Large intestine (tissue), 3 donors: ENCODE results near the gene LATS2. TPM values are rescaled to one million over a fixed set of nuclear protein-coding genes. Genes with fewer than 3 reads are reported as not detected.

ENCODE experiments used
- DNase-seq, 2 donors: peaks; one replicate each; pipeline versions ENCODE4 v3.0.0 to v3.0.0-alpha.2; 2013
- H3K27ac ChIP-seq: one replicate; pipeline ENCODE4 v1.5.1; 2013; ENCODE audit warnings: low read length
- H3K27me3 ChIP-seq: 2 replicates; pipeline ENCODE4 v1.6.1; 2013; ENCODE audit warnings: low read length; ENCODE audit not compliant: control insufficient read depth, insufficient read depth
- H3K36me3 ChIP-seq: 2 replicates; pipeline ENCODE4 v1.6.1; 2013; ENCODE audit warnings: low read length; ENCODE audit not compliant: control insufficient read depth, insufficient read depth
- H3K4me1 ChIP-seq: one replicate; pipeline ENCODE4 v1.6.1; 2013; ENCODE audit warnings: low read length; ENCODE audit not compliant: control insufficient read depth, insufficient read depth
- H3K4me3 ChIP-seq: one replicate; pipeline ENCODE4 v1.5.1; 2013; ENCODE audit warnings: low read length
- H3K9me3 ChIP-seq: one replicate; pipeline ENCODE4 v1.6.1; 2013; ENCODE audit warnings: mild to moderate bottlenecking, low read depth, low read length, moderate library complexity; ENCODE audit not compliant: control insufficient read depth
- WGBS: methylation state at CpG from one replicate; pipeline ENCODE4 v1.1.5; 2013; ENCODE audit warnings: low lambda C conversion rate; ENCODE audit not compliant: insufficient coverage; 5-methylcytosine and 5-hydroxymethylcytosine counted together
- polyA plus RNA-seq: library from polyadenylated mRNA; unstranded; fragments of 120-200 nt; gene quantifications from one replicate; pipeline ENCODE4 v1.2.1, GENCODE V29; 2013

LATS2 gene
- polyA plus RNA-seq, 1 donor = 7.4 TPM

GRCh38 chr13:21075379-21076249 is 14.2 kb upstream of the LATS2 start:
- DNase-seq = peak in 1 of 2 donors; percentile 25
- Histone ChIP-seq H3K4me1 (no peaks in the 10 kb centered on the region), H3K27me3 (peaks cover 42% of the 10 kb centered on the region), H3K4me3 (peak overlapping the region; percentile 37), H3K36me3 (no peaks in the 10 kb centered on the region), H3K9me3 (no peaks in the 10 kb centered on the region), H3K27ac (peak overlapping the region; percentile 12)
- WGBS = no CpG with 5 or more reads among the region's 64 CpGs

GRCh38 chr13:21075011-21075378 is 13.6 kb upstream of the LATS2 start:
- H3K9me3 ChIP-seq = no peaks in the 10 kb centered on the region
- peak overlapping the region; percentile 37 for H3K4me3 ChIP-seq
- H3K27me3 ChIP-seq = peaks cover 40% of the 10 kb centered on the region
- no peaks in the 10 kb centered on the region for H3K4me1 ChIP-seq
- WGBS = no CpG with 5 or more reads among the region's 9 CpGs
- no peak overlapping the region for H3K27ac ChIP-seq
- DNase-seq = peak in 1 of 2 donors; percentile 11
- H3K36me3 ChIP-seq = no peaks in the 10 kb centered on the region

GRCh38 chr13:21074546-21074945 is 13.2 kb upstream of the LATS2 start:
- no peaks in the 10 kb centered on the region for H3K9me3 ChIP-seq
- DNase-seq = peak in 1 of 2 donors; percentile 15
- peaks cover 40% of the 10 kb centered on the region for H3K27me3 ChIP-seq
- H3K4me1 ChIP-seq = no peaks in the 10 kb centered on the region
- H3K36me3 ChIP-seq = no peaks in the 10 kb centered on the region
- WGBS = 63% methylated on average over 3 of the region's 10 CpGs
- no peak overlapping the region for H3K27ac ChIP-seq
- no peak overlapping the region for H3K4me3 ChIP-seq

GRCh38 chr13:21071924-21072323 is 10.5 kb upstream of the LATS2 start:
- Histone ChIP-seq H3K27ac (no peak overlapping the region), H3K4me1 (no peaks in the 10 kb centered on the region), H3K4me3 (no peak overlapping the region)

GRCh38 chr13:21071015-21071414 is 9.6 kb upstream of the LATS2 start:
- H3K27me3 ChIP-seq = peaks cover 21% of the 10 kb centered on the region
- H3K4me1 ChIP-seq = no peaks in the 10 kb centered on the region
- 60% methylated on average over 3 of the region's 4 CpGs for WGBS
- no peak overlapping the region for H3K4me3 ChIP-seq
- H3K27ac ChIP-seq = no peak overlapping the region
- no peaks in the 10 kb centered on the region for H3K9me3 ChIP-seq
- H3K36me3 ChIP-seq = no peaks in the 10 kb centered on the region
- DNase-seq = no peak

More at GRCh38 chr13:21071924-21072323, 10.5 kb upstream of the LATS2 start:
- Histone ChIP-seq H3K27me3 (peaks cover 26% of the 10 kb centered on the region), H3K9me3 (no peaks in the 10 kb centered on the region), H3K36me3 (no peaks in the 10 kb centered on the region)
- DNase-seq = no peak

- Histone ChIP-seq H3K27me3 (peaks cover 9% of the 10 kb centered on the region), H3K36me3 (no peaks in the 10 kb centered on the region), H3K9me3 (no peaks in the 10 kb centered on the region), H3K27ac (no peak overlapping the region), H3K4me1 (no peaks in the 10 kb centered on the region), H3K4me3 (no peak overlapping the region)
- 68% methylated on average over 4 of the region's 6 CpGs for WGBS
- DNase-seq = peak in 1 of 2 donors; percentile 25
Measured at GRCh38 chr13:21069561-21070004, 8.2 kb upstream of the LATS2 start.

GRCh38 chr13:21067848-21068247 is 6.5 kb upstream of the LATS2 start:
- Histone ChIP-seq H3K36me3 (no peaks in the 10 kb centered on the region), H3K4me3 (no peak overlapping the region), H3K4me1 (no peaks in the 10 kb centered on the region), H3K9me3 (no peaks in the 10 kb centered on the region), H3K27me3 (peaks cover 12% of the 10 kb centered on the region), H3K27ac (no peak overlapping the region)
- WGBS = no CpG with 5 or more reads among the region's 4 CpGs
- no peak for DNase-seq

GRCh38 chr13:21066946-21067345 is 5.6 kb upstream of the LATS2 start:
- H3K27me3 ChIP-seq = peaks cover 14% of the 10 kb centered on the region
- H3K4me3 ChIP-seq = no peak overlapping the region
- H3K36me3 ChIP-seq = no peaks in the 10 kb centered on the region
- H3K27ac ChIP-seq = no peak overlapping the region
- no peaks in the 10 kb centered on the region for H3K4me1 ChIP-seq
- no peak for DNase-seq
- no peaks in the 10 kb centered on the region for H3K9me3 ChIP-seq
- WGBS = 100% methylated on average over 1 of the region's 4 CpGs

GRCh38 chr13:21065686-21066085 is 4.3 kb upstream of the LATS2 start:
- Histone ChIP-seq H3K27me3 (peaks cover 9% of the 10 kb centered on the region), H3K4me3 (no peak overlapping the region), H3K36me3 (no peaks in the 10 kb centered on the region), H3K27ac (no peak overlapping the region), H3K4me1 (no peaks in the 10 kb centered on the region), H3K9me3 (no peaks in the 10 kb centered on the region)
- DNase-seq = no peak
- WGBS = no CpG with 5 or more reads among the region's 2 CpGs

- no peaks in the 10 kb centered on the region for H3K4me1 ChIP-seq
- no peaks in the 10 kb centered on the region for H3K36me3 ChIP-seq
- no peak overlapping the region for H3K4me3 ChIP-seq
- no peak for DNase-seq
- H3K27me3 ChIP-seq = peaks cover 17% of the 10 kb centered on the region
- H3K9me3 ChIP-seq = peaks cover 3% of the 10 kb centered on the region
- WGBS = no CpG with 5 or more reads among the region's 2 CpGs
- H3K27ac ChIP-seq = no peak overlapping the region
Measured at GRCh38 chr13:21063031-21063430, 1.6 kb upstream of the LATS2 start.
